H1 (cell line): Measurements from ENCODE around the gene ITGA11.

Experiments used
- ATF3 ChIP-seq: IDR thresholded peaks from 2 replicates; pipeline ENCODE4 v1.6.1; 2011; ENCODE audit warnings: low read depth, mild to moderate bottlenecking, low read length; ENCODE audit not compliant: insufficient read depth
- CTCF ChIP-seq, 3 experiments: IDR thresholded peaks; 1 replicate in 2 of 3; 2 replicates in 1 of 3; pipeline versions ENCODE4 v1.5.1 to v1.6.1; 2011; ENCODE audit warnings: low read length in 3 of 3, mild to moderate bottlenecking in 3 of 3, inconsistent platforms in 2 of 3, low read depth in 1 of 3, moderate library complexity in 1 of 3; ENCODE audit not compliant: insufficient read depth in 1 of 3; ENCODE audit errors: control extremely low read depth in 1 of 3
- EZH2 ChIP-seq: fragments of 200-600 bp; sonication (generic); IDR thresholded peaks from 2 replicates; pipeline ENCODE4 v1.7.1; 2012; ENCODE audit warnings: low read depth, mild to moderate bottlenecking, moderate library complexity, low read length, inconsistent platforms; ENCODE audit not compliant: severe bottlenecking
- KDM4A ChIP-seq: IDR thresholded peaks from one replicate; pipeline ENCODE4 v1.7.1; 2012; ENCODE audit warnings: low read depth, mild to moderate bottlenecking, moderate library complexity, low read length, inconsistent platforms; ENCODE audit not compliant: severe bottlenecking
- MAX ChIP-seq: IDR thresholded peaks from 2 replicates; pipeline ENCODE4 v1.6.1; 2012; ENCODE audit warnings: inconsistent platforms
- POLR2A ChIP-seq, 2 experiments: IDR thresholded peaks; 1 replicate in 1 of 2; 2 replicates in 1 of 2; pipeline ENCODE4 v1.6.1; 2011; ENCODE audit warnings: low read depth in 2 of 2, low read length in 2 of 2, mild to moderate bottlenecking in 2 of 2; ENCODE audit errors: control extremely low read depth in 1 of 2
- POLR2AphosphoS5 ChIP-seq: IDR thresholded peaks from 2 replicates; pipeline ENCODE4 v1.6.1; 2011; ENCODE audit warnings: low read depth, low read length
- RAD21 ChIP-seq, 2 experiments: IDR thresholded peaks in 1 of 2; conservative IDR thresholded peaks in 1 of 2; 2 replicates each; pipeline ENCODE4 v1.6.1; 2011; ENCODE audit warnings: low read depth in 2 of 2, low read length in 2 of 2, improper control_type of control experiment in 1 of 2, inconsistent platforms in 1 of 2, mild to moderate bottlenecking in 1 of 2, moderate library complexity in 1 of 2
- SIN3A ChIP-seq, 2 experiments: IDR thresholded peaks in 1 of 2; conservative IDR thresholded peaks in 1 of 2; 2 replicates each; pipeline ENCODE4 v1.6.1; 2011 to 2012; ENCODE audit warnings: low read length in 2 of 2, improper control_type of control experiment in 1 of 2, low read depth in 1 of 2, mild to moderate bottlenecking in 1 of 2
- TAF1 ChIP-seq: IDR thresholded peaks from 2 replicates; pipeline ENCODE4 v1.6.1; 2011; ENCODE audit warnings: mild to moderate bottlenecking, low read depth, low read length
- YY1 ChIP-seq: IDR thresholded peaks from 2 replicates; pipeline ENCODE4 v1.6.1; 2011; ENCODE audit warnings: low read depth, mild to moderate bottlenecking, low read length
- ZNF274 ChIP-seq: IDR thresholded peaks from 2 replicates; pipeline ENCODE4 v1.7.0; 2012; ENCODE audit warnings: low read length, borderline replicate concordance; ENCODE audit errors: extremely low read depth

GRCh38 chr15:68413363-68414205 lies 18.4 kb downstream of the ITGA11 start:
- no peak for TF ChIP-seq ZNF274
- TF ChIP-seq POLR2A (IDR thresholded peaks at IDR 0.05; ENCODE audit: control extremely low read depth in 1 of 2, low read depth in 2 of 2, low read length in 2 of 2) = no peak
- no peak for TF ChIP-seq YY1
- no peak for TF ChIP-seq RAD21 (IDR thresholded peaks at IDR 0.05 in 1 of 2, conservative IDR thresholded peaks at IDR 0.05 in 1 of 2; ENCODE audit: low read depth in 2 of 2, low read length in 2 of 2)
- no peak for TF ChIP-seq TAF1
- TF ChIP-seq MAX = no peak
- no peak for TF ChIP-seq CTCF (IDR thresholded peaks at IDR 0.05; ENCODE audit: control extremely low read depth in 1 of 3, insufficient read depth in 1 of 3, low read depth in 1 of 3, low read length in 3 of 3)
- TF ChIP-seq EZH2 = no peak
- TF ChIP-seq POLR2AphosphoS5 = no peak
- no peak for TF ChIP-seq SIN3A (conservative IDR thresholded peaks at IDR 0.05 in 1 of 2, IDR thresholded peaks at IDR 0.05 in 1 of 2; ENCODE audit: low read depth in 1 of 2, low read length in 2 of 2)
- TF ChIP-seq ATF3 = no peak
- no peak for TF ChIP-seq KDM4A
